PC-9 (cell line): ENCODE data around the gene CTNS. TPM values are rescaled to one million over a fixed set of nuclear protein-coding genes. Genes with fewer than 3 reads are reported as not detected.

ENCODE experiments used
- BruUV-seq: library from RNA; stranded (reverse); fragments of 400-500 nt; replicated peaks from 2 replicates; lab custom pipeline; 2021; lab: Mats Ljungman, UMichigan
- CTCF ChIA-PET: fragments of 300-600 bp; sonication (Branson Sonifier 250); formaldehyde crosslinking; loops from one replicate; lab custom pipeline; 2022; ENCODE audit warnings: antibody characterized with exemption; lab: Charles Lee
- POLR2A ChIA-PET: fragments of 300-600 bp; sonication (Branson Sonifier 250); formaldehyde crosslinking; loops from one replicate; lab custom pipeline; 2022; ENCODE audit warnings: antibody characterized with exemption; ENCODE audit not compliant: unreplicated experiment; lab: Charles Lee
- DNase-seq, 2 experiments: peaks; one replicate each; pipeline versions ENCODE4 v3.0.0 to v3.0.0-alpha.2; 2015 to 2022; ENCODE audit warnings: mixed read lengths in 1 of 2
- H2AFZ ChIP-seq: fragments of 200-600 bp; sonication (generic); 2 replicates; pipeline ENCODE4 v1.8.1; 2017; ENCODE audit warnings: antibody characterized with exemption
- H3F3A ChIP-seq: fragments of 200-600 bp; sonication (generic); 2 replicates; pipeline ENCODE4 v1.8.1; 2017; ENCODE audit warnings: antibody characterized with exemption, mild to moderate bottlenecking, low read depth; ENCODE audit not compliant: insufficient read depth
- H3K27ac ChIP-seq: fragments of 200-600 bp; sonication (generic); 2 replicates; pipeline ENCODE4 v1.6.1; 2016; ENCODE audit warnings: mixed run types
- H3K27me3 ChIP-seq: fragments of 200-600 bp; sonication (generic); 2 replicates; pipeline ENCODE4 v1.6.1; 2016; ENCODE audit warnings: low read depth, mixed run types; ENCODE audit not compliant: insufficient read depth
- H3K36me3 ChIP-seq: fragments of 200-600 bp; sonication (generic); 2 replicates; pipeline ENCODE4 v1.6.1; 2016; ENCODE audit warnings: low read depth, mixed run types
- H3K4me1 ChIP-seq: fragments of 200-600 bp; sonication (generic); replicated peaks from 2 replicates; pipeline ENCODE4 v1.6.1; 2016; ENCODE audit warnings: mixed run types; ENCODE audit not compliant: insufficient read depth
- H3K4me2 ChIP-seq: fragments of 200-600 bp; sonication (generic); 2 replicates; pipeline ENCODE4 v1.6.1; 2017; ENCODE audit warnings: mixed run types
- H3K4me3 ChIP-seq: fragments of 200-600 bp; sonication (generic); 2 replicates; pipeline ENCODE4 v1.6.1; 2016; ENCODE audit warnings: mixed run types
- H3K79me2 ChIP-seq: fragments of 200-600 bp; sonication (generic); 2 replicates; pipeline ENCODE4 v1.6.1; 2017; ENCODE audit warnings: low read depth, mixed run types
- H3K9me2 ChIP-seq: fragments of 200-600 bp; sonication (generic); 2 replicates; pipeline ENCODE4 v1.8.1; 2017; ENCODE audit warnings: mild to moderate bottlenecking; ENCODE audit not compliant: insufficient read depth
- H3K9me3 ChIP-seq: fragments of 200-600 bp; sonication (generic); 2 replicates; pipeline ENCODE4 v1.8.1; 2016; ENCODE audit warnings: low read depth; ENCODE audit not compliant: insufficient read depth
- H4K20me1 ChIP-seq: fragments of 200-600 bp; sonication (generic); 2 replicates; pipeline ENCODE4 v1.8.1; 2017; ENCODE audit not compliant: insufficient read depth
- EZH2 ChIP-seq: fragments of 200-600 bp; sonication (generic); IDR thresholded peaks from 2 replicates; pipeline ENCODE4 v1.8.0; 2017; ENCODE audit warnings: antibody characterized with exemption, low read depth
- intact Hi-C: fragments of 100-400 bp; cut with micrococcal nuclease; formaldehyde crosslinking; loops from one replicate; pipeline ENCODE4 v1.10.0; 2022; ENCODE audit not compliant: unreplicated experiment
- total RNA-seq: library from RNA; stranded (reverse); gene quantifications from 2 replicates; pipeline ENCODE4 v1.2.3, GENCODE V29; 2021
- TF ChIP-seq, protein P1 (sequence below): fragments of 200-600 bp; sonication (generic); conservative IDR thresholded peaks from 2 replicates; pipeline ENCODE4 v1.6.1; 2017; ENCODE audit warnings: mixed run types, antibody characterized with exemption, mild to moderate bottlenecking, moderate library complexity

Gene CTNS
- total RNA-seq, 1 experiment from 2014 or later = 12.5 TPM

DNA sequence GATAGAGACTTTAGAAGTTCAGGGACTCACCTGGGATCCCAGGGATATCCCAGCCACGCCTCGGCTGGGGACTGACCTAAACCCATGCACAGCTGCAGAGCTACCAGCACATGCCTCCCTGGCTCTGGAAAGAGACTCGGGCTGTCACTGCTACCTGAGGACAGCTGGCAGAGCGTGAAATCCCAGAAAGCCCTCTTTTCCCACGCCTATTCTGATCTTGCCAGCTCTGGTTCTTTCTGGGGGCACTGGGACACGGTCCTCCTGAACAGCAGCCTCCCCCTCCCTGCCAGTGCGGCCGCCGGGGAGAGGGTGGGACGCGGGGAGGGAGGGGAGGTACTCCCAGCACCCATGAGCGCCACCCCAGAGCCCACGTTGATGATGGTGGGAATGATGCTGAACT is 48.6 kb downstream of the CTNS start:
- no peaks in the 10 kb centered on the region for H3F3A ChIP-seq
- no peak overlapping the region for H3K27ac ChIP-seq
- H3K27me3 ChIP-seq = no peaks in the 10 kb centered on the region
- CTCF ChIA-PET = no interaction called here
- no peak for DNase-seq
- no peak overlapping the region for H3K4me3 ChIP-seq
- TF ChIP-seq EZH2 = no peak
- TF ChIP-seq, protein P1, sequence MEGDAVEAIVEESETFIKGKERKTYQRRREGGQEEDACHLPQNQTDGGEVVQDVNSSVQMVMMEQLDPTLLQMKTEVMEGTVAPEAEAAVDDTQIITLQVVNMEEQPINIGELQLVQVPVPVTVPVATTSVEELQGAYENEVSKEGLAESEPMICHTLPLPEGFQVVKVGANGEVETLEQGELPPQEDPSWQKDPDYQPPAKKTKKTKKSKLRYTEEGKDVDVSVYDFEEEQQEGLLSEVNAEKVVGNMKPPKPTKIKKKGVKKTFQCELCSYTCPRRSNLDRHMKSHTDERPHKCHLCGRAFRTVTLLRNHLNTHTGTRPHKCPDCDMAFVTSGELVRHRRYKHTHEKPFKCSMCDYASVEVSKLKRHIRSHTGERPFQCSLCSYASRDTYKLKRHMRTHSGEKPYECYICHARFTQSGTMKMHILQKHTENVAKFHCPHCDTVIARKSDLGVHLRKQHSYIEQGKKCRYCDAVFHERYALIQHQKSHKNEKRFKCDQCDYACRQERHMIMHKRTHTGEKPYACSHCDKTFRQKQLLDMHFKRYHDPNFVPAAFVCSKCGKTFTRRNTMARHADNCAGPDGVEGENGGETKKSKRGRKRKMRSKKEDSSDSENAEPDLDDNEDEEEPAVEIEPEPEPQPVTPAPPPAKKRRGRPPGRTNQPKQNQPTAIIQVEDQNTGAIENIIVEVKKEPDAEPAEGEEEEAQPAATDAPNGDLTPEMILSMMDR = no peak
- H2AFZ ChIP-seq = no peak overlapping the region
- H3K9me2 ChIP-seq = no peaks in the 10 kb centered on the region
- no peak overlapping the region for H3K4me2 ChIP-seq
- no peaks in the 10 kb centered on the region; the same call in 1 of the 2 replicates for H4K20me1 ChIP-seq
- no peaks in the 10 kb centered on the region for H3K79me2 ChIP-seq
- POLR2A ChIA-PET = no interaction called here
- no TSS peak for BruUV-seq
- H3K36me3 ChIP-seq = no peaks in the 10 kb centered on the region
- H3K4me1 ChIP-seq = no peaks in the 10 kb centered on the region
- no peaks in the 10 kb centered on the region for H3K9me3 ChIP-seq
- intact Hi-C loops = no loop called here

DNA sequence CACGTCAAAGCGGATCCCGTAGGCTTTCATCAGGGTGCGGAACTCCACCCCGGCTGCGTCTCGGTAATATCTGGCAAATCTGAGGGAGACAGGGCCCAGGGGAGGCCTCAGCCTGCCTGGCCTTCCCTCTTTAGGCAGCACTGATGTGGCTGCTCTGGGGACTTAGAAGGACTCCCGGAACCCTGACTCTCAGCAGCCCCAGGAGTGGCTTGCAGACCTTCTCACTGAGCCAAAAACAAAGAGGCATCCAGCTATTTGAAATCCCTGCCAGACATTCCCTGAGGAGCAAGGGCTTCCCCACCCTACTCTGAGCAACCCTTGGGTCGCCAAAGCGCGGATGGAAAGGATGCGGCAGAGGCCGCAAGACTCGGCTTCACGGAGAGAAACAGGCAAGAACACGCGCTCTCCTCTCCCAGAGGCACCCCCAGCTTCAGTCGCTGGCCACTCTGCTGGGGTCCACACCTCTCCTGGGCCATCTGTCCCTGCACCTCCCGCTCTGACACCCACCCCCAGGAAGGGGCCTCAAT is 51.5 kb downstream of the CTNS start:
- BruUV-seq = no TSS peak
- CTCF ChIA-PET = no interaction called here
- Histone ChIP-seq H3K79me2 (peaks cover 10% of the 10 kb centered on the region), H2AFZ (no peak overlapping the region), H3K27me3 (no peaks in the 10 kb centered on the region), H3K9me3 (no peaks in the 10 kb centered on the region), H4K20me1 (no peaks in the 10 kb centered on the region; the same call in 1 of the 2 replicates), H3K4me3 (no peak overlapping the region), H3K4me1 (no peaks in the 10 kb centered on the region), H3K27ac (no peak overlapping the region), H3F3A (peaks cover 6% of the 10 kb centered on the region; the same call in 1 of the 2 replicates), H3K4me2 (no peak overlapping the region), H3K36me3 (no peaks in the 10 kb centered on the region), H3K9me2 (no peaks in the 10 kb centered on the region)
- DNase-seq = no peak
- POLR2A ChIA-PET = no interaction called here
- intact Hi-C loops = no loop called here
- TF ChIP-seq EZH2 = no peak

DNA sequence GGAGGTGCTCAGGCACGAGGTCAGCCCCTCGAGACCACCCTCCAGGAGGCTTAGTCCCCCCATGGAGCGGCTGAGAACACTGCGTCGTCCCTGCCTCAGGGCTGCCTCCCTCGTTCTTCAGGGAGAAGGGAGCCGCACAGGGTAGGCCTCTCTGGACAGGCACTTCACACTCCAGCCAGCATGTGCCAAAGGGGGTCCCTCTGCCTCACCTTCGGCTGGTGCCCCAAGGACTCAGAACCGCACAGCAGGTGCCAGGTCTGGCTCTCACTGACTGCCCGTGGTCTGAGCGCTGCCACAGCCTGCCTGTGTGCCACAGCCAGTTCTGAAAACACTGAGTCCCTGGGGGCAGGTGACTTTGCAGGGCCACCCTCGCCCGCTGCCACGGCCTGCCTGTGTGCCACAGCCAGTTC is 52.3 kb downstream of the CTNS start:
- H3K27ac ChIP-seq = no peak overlapping the region
- no peak overlapping the region for H3K4me3 ChIP-seq
- H3K36me3 ChIP-seq = no peaks in the 10 kb centered on the region
- TF ChIP-seq EZH2 = no peak
- TF ChIP-seq, protein P1 = no peak
- H3K4me2 ChIP-seq = no peak overlapping the region
- intact Hi-C loops = no loop called here
- no peaks in the 10 kb centered on the region for H3K27me3 ChIP-seq
- DNase-seq = no peak
- CTCF ChIA-PET = no interaction called here
- peaks cover 16% of the 10 kb centered on the region for H3K79me2 ChIP-seq
- POLR2A ChIA-PET = no interaction called here
- H4K20me1 ChIP-seq = no peaks in the 10 kb centered on the region; the same call in 1 of the 2 replicates
- H3K9me3 ChIP-seq = no peaks in the 10 kb centered on the region
- H3K4me1 ChIP-seq = 0 out of 2 replicates have a peak, but pooled peaks cover 2% of the 10 kb centered on the region
- BruUV-seq = no TSS peak
- H3K9me2 ChIP-seq = no peaks in the 10 kb centered on the region
- H3F3A ChIP-seq = peaks cover 10% of the 10 kb centered on the region; the same call in 1 of the 2 replicates
- H2AFZ ChIP-seq = no peak overlapping the region
